GM12873 (cell line): ENCODE measurements around the gene FAM193A.

Experiments used
- TF ChIP-seq, protein P1 (sequence below): IDR thresholded peaks from 2 replicates; pipeline ENCODE4 v1.5.1; 2012; ENCODE audit warnings: low read depth, mild to moderate bottlenecking, moderate library complexity, low read length, control low read depth; ENCODE audit not compliant: insufficient read depth; ENCODE audit errors: missing control alignments

The FAM193A gene

DNA sequence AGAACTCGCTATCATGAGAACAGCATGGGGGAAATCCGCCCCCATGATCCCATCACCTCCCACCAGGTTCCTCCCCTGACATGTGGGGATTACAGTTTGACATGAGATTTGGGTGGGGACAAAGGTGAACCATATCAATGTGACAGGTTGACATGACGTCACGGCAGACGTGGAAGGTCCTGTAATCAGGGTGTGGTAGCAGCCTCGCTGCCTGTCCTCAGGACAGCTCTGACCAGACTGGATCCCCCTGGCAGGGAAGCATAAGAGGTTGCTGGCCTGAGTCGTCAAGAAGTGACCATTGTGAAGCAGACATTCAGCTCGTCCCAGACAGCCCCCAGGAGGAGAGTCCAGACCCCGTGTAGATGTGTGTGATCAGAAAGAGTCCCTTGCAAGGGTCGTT is 115.1 kb downstream of the FAM193A start:
- TF ChIP-seq, protein P1, sequence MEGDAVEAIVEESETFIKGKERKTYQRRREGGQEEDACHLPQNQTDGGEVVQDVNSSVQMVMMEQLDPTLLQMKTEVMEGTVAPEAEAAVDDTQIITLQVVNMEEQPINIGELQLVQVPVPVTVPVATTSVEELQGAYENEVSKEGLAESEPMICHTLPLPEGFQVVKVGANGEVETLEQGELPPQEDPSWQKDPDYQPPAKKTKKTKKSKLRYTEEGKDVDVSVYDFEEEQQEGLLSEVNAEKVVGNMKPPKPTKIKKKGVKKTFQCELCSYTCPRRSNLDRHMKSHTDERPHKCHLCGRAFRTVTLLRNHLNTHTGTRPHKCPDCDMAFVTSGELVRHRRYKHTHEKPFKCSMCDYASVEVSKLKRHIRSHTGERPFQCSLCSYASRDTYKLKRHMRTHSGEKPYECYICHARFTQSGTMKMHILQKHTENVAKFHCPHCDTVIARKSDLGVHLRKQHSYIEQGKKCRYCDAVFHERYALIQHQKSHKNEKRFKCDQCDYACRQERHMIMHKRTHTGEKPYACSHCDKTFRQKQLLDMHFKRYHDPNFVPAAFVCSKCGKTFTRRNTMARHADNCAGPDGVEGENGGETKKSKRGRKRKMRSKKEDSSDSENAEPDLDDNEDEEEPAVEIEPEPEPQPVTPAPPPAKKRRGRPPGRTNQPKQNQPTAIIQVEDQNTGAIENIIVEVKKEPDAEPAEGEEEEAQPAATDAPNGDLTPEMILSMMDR = no peak

DNA sequence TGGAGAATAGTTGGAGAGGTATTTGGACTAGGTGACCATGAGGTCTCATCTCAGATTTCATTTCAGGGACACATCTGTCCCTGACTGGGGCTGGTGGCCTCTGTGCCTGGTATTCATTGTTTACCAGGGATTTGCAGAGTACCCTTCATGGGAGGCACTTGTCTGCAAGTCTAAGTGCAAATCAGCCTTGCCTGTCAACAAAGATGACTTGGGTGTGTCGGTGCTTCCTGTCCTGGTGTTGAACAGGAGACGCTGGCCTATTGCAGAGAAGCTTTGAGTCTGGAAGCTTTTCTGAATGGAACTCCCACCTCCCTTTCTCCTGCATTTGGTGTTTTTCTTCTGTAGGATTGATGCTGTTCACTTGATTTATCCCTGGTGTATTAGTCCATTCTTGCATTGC is 115.6 kb downstream of the FAM193A start:
- TF ChIP-seq, protein P1 = no peak

DNA sequence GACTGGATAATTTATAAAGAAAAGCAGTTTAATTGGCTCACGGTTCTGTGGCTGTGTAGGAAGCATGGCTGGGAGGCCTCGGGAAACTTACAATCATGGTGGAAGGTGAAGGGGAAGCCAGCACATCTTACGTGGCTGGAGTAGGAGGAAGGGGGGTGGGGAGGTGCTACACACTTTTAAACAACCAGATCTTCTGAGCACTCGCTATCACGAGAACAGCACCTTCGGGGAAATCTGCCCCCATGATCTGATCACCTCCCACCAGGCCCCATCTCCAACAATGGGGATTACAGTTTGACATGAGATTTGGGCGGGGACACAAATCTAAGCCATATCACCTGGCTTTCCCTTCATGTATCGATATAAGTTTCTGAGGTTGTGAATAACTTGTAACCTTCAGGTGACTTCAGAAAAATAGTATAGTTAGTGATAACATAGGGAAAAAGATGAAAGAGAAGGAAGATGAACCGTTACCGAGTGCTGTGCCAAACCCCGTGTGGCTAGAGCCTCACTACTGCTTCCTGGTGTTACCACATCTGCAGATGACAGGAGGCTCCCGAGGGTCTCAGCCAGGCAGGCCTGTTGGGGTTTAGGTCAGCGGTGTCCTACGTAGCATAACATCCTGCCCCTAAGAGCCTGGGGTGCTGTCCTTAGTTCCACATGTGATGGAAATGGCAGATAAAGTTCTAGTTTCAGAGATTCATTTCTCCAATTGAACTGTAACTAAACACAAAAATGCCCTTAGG is 116.1 kb downstream of the FAM193A start:
- TF ChIP-seq, protein P1 = no peak

DNA sequence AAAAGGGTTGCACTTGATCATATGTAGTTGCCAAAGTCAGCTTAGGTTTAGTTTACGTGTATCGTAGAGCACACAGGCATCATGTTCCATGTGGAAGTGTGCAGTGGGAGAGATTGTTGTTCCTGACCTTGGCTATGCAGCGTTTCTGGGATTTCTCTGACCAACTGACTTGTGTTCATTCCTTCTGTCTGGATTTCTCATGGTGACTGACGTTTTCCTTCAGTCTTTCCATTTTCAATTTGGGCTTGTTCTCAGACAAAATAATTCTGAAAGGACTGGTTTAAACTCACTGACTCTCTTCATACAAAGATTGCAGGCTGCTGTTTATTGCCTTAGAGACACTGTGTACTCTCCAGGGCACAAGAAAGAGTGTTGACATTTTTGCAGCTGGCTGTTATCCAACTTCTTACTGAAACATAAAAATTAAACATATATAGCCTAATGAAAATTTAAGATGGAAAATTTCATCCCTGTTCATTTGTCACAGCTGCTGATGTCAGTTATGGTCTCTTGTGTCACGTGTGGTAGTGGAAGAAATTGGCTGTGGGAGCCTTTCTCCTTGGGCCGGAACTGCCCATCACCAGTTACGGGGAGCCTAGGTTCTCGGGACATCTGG is 124.3 kb downstream of the FAM193A start:
- TF ChIP-seq, protein P1 = no peak

DNA sequence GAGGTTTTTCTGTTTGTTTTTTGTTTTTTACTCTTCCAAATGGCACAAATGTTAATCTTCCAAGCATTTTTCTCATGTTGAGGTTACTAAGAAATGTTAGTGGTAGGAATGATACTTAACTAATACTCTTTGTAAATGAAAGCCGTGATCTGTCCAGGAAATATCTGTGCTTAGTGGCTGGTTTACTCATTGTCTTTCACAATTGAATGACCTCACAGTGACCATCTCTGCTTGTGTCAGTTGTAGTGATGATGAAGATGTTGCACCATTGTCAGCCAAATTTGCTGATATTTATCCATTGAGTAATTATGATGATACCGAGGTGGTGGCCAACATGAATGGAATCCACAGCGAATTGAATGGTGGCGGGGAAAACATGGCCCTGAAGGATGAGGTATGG is 126.2 kb downstream of the FAM193A start:
- TF ChIP-seq, protein P1 = no peak

DNA sequence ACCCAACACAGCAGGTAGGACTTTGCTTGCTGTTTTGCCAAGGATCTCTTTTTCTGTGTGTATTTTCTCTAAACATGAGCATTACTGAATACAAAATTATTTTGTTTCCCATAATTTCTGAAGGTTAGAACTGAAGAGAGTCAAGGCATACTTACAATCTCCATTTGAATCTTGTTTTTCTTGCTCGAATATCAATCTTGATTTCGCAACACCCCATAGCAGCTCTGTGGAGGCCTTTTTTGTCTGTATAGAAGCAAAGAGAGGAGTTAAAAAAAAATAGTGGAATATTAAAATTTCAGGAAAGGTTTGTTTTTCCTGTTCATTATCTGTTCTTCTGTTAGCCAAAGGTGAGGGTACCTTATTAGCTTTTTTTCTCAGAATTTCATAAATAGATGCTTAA is 126.8 kb downstream of the FAM193A start:
- TF ChIP-seq, protein P1 = no peak

DNA sequence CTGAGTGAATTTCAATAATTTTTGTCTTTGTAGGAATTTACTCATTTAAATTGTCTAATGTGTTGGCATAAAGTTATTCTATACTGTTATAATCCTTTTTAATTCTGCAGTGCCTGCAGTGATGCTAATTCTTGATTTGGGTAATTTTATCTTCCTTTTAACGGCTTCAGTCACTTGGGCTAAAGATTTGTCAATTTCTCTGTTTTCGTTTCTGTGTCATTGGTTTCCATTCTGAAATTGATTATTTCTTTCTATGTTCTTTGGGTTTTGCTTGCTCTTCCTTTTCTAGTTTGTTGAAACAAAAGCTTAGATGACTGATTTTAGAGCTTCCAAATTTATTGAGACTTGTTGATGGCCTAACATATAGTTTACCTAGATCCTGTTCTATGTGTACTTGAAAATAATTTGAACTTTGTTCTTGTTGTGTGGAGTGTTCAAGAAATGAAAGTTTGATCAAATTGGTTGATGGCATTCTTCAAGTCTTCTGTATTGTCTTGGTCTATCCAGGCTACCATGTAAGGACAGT is 130.3 kb downstream of the FAM193A start:
- TF ChIP-seq, protein P1 = no peak
